ENCODE measurements around the gene DISP2.

DISP2 gene

GRCh38 chr15:40388941-40389823 lies 31.2 kb downstream of the DISP2 start:
- DNase-seq (ENCODE audit: low read depth in 2 of 2), result no peak

- no peak for DNase-seq (ENCODE audit: low read depth in 2 of 2)
These were observed 32.0 kb downstream of the DISP2 start for GRCh38 chr15:40389824-40390595.

- DNase-seq (ENCODE audit: low read depth in 2 of 2), result no peak
These were observed 35.2 kb downstream of the DISP2 start for GRCh38 chr15:40392986-40393948.

GRCh38 chr15:40397688-40398412 lies 39.8 kb downstream of the DISP2 start:
- DNase-seq (ENCODE audit: low read depth in 2 of 2), result no peak

GRCh38 chr15:40398413-40398873 lies 40.4 kb downstream of the DISP2 start:
- DNase-seq (ENCODE audit: low read depth in 2 of 2), result no peak

GRCh38 chr15:40399370-40399769 lies 41.4 kb downstream of the DISP2 start:
- DNase-seq (ENCODE audit: low read depth in 2 of 2), result no peak

- peak; percentile 84 to 91 for DNase-seq (ENCODE audit: low read depth in 2 of 2)
These were observed 47.7 kb downstream of the DISP2 start, which contains the start of gene IVD for GRCh38 chr15:40405501-40406381. Gene IVD (plus strand): TSS chr15:40405795. CDS start chr15:40405828, 33 bp downstream.

GRCh38 chr15:40407330-40407990 lies 49.4 kb downstream of the DISP2 start:
- no peak for DNase-seq (ENCODE audit: low read depth in 2 of 2)

GRCh38 chr15:40409366-40409765 lies 51.3 kb downstream of the DISP2 start:
- no peak for DNase-seq (ENCODE audit: low read depth in 2 of 2)

GRCh38 chr15:40410476-40410875 lies 52.5 kb downstream of the DISP2 start:
- DNase-seq (ENCODE audit: low read depth in 2 of 2), result no peak

GRCh38 chr15:40412095-40412759 lies 54.2 kb downstream of the DISP2 start:
- no peak for DNase-seq (ENCODE audit: low read depth in 2 of 2)

GRCh38 chr15:40413036-40413435 lies 55.0 kb downstream of the DISP2 start:
- DNase-seq (ENCODE audit: low read depth in 2 of 2), result no peak

- DNase-seq (ENCODE audit: low read depth in 2 of 2), result no peak
These were observed 56.8 kb downstream of the DISP2 start for GRCh38 chr15:40414816-40415215.

GRCh38 chr15:40415226-40415625 lies 57.2 kb downstream of the DISP2 start:
- no peak for DNase-seq (ENCODE audit: low read depth in 2 of 2)

- no peak for DNase-seq (ENCODE audit: low read depth in 2 of 2)
These were observed 58.0 kb downstream of the DISP2 start for GRCh38 chr15:40416056-40416455.

GRCh38 chr15:40418126-40418525 lies 60.1 kb downstream of the DISP2 start:
- no peak for DNase-seq (ENCODE audit: low read depth in 2 of 2)

- DNase-seq (ENCODE audit: low read depth in 2 of 2), result no peak
These were observed 62.2 kb downstream of the DISP2 start for GRCh38 chr15:40420071-40420713.

- DNase-seq (ENCODE audit: low read depth in 2 of 2), result no peak
These were observed 62.8 kb downstream of the DISP2 start for GRCh38 chr15:40420793-40421192.
